ENCODE measurements around the gene PPFIA1. TPM values are rescaled to one million over a fixed set of nuclear protein-coding genes. Genes with fewer than 3 reads are reported as not detected.

PPFIA1 gene
- total and polyA plus RNA-seq, 2 of the 13 experiments (the other 11 are each of a cell fraction or from before 2014, with no cell fraction given) = 29.9 to 45.2 TPM

- ATAC-seq (no peak), DNase-seq (ENCODE audit: low spot score) (no peak), FAIRE-seq (peak; percentile 94)
- no TSS peak for BruUV-seq (replicated peaks)
- Histone ChIP-seq H3K4me1 (ENCODE audit: insufficient read depth, low read length) (no peaks in the 10 kb centered on the region), H3K36me3 (replicated peaks in 1 of 2; ENCODE audit: control insufficient read depth in 1 of 2, insufficient read depth in 2 of 2, low read length in 2 of 2) (peaks cover 20 to 45% of the 10 kb centered on the region in 2 experiments), H3K27me3 (ENCODE audit: control insufficient read depth in 1 of 2, insufficient read depth in 2 of 2, low read length in 2 of 2) (no peaks in the 10 kb centered on the region), H3K9me3 (ENCODE audit: low read length) (no peaks in the 10 kb centered on the region), H4K20me1 (ENCODE audit: insufficient read depth, low read length) (no peaks in the 10 kb centered on the region), H2AFZ (ENCODE audit: low read length) (no peak overlapping the region), H3K4me3 (replicated peaks in 1 of 3; ENCODE audit: insufficient read depth in 1 of 3, low read depth in 2 of 3, low read length in 3 of 3) (no peak overlapping the region), H3K4me2 (ENCODE audit: low read depth, low read length) (no peak overlapping the region), H3K27ac (ENCODE audit: extremely low read length, insufficient read depth, low read length) (no peak overlapping the region), H3K9ac (ENCODE audit: insufficient read depth, low read depth, low read length) (no peak overlapping the region), H3K79me2 (ENCODE audit: insufficient read depth, low read length) (no peaks in the 10 kb centered on the region)
- ChIA-PET POLR2A (no interaction called here), CTCF (ENCODE audit: low intra/inter-chr PET ratio, low total read pairs) (no interaction called here)
- intact Hi-C loops (cut with micrococcal nuclease; ENCODE audit: unreplicated experiment) (no loop called here), in situ Hi-C loops (cut with HindIII; ENCODE audit: extremely low pct_ligation_motif_present, low pct_unique_long_range_greater_than_20kb) (no loop called here)
- TF ChIP-seq, protein P1, sequence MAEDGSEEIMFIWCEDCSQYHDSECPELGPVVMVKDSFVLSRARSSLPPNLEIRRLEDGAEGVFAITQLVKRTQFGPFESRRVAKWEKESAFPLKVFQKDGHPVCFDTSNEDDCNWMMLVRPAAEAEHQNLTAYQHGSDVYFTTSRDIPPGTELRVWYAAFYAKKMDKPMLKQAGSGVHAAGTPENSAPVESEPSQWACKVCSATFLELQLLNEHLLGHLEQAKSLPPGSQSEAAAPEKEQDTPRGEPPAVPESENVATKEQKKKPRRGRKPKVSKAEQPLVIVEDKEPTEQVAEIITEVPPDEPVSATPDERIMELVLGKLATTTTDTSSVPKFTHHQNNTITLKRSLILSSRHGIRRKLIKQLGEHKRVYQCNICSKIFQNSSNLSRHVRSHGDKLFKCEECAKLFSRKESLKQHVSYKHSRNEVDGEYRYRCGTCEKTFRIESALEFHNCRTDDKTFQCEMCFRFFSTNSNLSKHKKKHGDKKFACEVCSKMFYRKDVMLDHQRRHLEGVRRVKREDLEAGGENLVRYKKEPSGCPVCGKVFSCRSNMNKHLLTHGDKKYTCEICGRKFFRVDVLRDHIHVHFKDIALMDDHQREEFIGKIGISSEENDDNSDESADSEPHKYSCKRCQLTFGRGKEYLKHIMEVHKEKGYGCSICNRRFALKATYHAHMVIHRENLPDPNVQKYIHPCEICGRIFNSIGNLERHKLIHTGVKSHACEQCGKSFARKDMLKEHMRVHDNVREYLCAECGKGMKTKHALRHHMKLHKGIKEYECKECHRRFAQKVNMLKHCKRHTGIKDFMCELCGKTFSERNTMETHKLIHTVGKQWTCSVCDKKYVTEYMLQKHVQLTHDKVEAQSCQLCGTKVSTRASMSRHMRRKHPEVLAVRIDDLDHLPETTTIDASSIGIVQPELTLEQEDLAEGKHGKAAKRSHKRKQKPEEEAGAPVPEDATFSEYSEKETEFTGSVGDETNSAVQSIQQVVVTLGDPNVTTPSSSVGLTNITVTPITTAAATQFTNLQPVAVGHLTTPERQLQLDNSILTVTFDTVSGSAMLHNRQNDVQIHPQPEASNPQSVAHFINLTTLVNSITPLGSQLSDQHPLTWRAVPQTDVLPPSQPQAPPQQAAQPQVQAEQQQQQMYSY (CRISPR knock-in tag; IDR thresholded peaks at IDR 0.05) = no peak
- TF ChIP-seq SP2 (CRISPR knock-in tag; IDR thresholded peaks at IDR 0.05) = no peak
- TF ChIP-seq, protein P2, sequence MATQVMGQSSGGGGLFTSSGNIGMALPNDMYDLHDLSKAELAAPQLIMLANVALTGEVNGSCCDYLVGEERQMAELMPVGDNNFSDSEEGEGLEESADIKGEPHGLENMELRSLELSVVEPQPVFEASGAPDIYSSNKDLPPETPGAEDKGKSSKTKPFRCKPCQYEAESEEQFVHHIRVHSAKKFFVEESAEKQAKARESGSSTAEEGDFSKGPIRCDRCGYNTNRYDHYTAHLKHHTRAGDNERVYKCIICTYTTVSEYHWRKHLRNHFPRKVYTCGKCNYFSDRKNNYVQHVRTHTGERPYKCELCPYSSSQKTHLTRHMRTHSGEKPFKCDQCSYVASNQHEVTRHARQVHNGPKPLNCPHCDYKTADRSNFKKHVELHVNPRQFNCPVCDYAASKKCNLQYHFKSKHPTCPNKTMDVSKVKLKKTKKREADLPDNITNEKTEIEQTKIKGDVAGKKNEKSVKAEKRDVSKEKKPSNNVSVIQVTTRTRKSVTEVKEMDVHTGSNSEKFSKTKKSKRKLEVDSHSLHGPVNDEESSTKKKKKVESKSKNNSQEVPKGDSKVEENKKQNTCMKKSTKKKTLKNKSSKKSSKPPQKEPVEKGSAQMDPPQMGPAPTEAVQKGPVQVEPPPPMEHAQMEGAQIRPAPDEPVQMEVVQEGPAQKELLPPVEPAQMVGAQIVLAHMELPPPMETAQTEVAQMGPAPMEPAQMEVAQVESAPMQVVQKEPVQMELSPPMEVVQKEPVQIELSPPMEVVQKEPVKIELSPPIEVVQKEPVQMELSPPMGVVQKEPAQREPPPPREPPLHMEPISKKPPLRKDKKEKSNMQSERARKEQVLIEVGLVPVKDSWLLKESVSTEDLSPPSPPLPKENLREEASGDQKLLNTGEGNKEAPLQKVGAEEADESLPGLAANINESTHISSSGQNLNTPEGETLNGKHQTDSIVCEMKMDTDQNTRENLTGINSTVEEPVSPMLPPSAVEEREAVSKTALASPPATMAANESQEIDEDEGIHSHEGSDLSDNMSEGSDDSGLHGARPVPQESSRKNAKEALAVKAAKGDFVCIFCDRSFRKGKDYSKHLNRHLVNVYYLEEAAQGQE (IDR thresholded peaks at IDR 0.05; ENCODE audit: borderline replicate concordance in 1 of 2, low read depth in 1 of 2, low read length in 2 of 2) = no peak
- TF ChIP-seq, protein P3, sequence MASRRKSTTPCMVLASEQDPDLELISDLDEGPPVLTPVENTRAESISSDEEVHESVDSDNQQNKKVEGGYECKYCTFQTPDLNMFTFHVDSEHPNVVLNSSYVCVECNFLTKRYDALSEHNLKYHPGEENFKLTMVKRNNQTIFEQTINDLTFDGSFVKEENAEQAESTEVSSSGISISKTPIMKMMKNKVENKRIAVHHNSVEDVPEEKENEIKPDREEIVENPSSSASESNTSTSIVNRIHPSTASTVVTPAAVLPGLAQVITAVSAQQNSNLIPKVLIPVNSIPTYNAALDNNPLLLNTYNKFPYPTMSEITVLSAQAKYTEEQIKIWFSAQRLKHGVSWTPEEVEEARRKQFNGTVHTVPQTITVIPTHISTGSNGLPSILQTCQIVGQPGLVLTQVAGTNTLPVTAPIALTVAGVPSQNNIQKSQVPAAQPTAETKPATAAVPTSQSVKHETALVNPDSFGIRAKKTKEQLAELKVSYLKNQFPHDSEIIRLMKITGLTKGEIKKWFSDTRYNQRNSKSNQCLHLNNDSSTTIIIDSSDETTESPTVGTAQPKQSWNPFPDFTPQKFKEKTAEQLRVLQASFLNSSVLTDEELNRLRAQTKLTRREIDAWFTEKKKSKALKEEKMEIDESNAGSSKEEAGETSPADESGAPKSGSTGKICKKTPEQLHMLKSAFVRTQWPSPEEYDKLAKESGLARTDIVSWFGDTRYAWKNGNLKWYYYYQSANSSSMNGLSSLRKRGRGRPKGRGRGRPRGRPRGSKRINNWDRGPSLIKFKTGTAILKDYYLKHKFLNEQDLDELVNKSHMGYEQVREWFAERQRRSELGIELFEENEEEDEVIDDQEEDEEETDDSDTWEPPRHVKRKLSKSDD (CRISPR knock-in tag; IDR thresholded peaks at IDR 0.05; ENCODE audit: low read depth) = no peak
- TF ChIP-seq KLF16 (CRISPR knock-in tag; IDR thresholded peaks at IDR 0.05) = no peak
- TF ChIP-seq KDM3A (CRISPR knock-in tag; IDR thresholded peaks at IDR 0.05; ENCODE audit: low read depth) = no peak
- no peak for TF ChIP-seq FOXA3 (CRISPR knock-in tag; IDR thresholded peaks at IDR 0.05)
- TF ChIP-seq PATZ1 (CRISPR knock-in tag; IDR thresholded peaks at IDR 0.05) = no peak
- no peak for TF ChIP-seq ZNF549 (CRISPR knock-in tag; IDR thresholded peaks at IDR 0.05)
- 63% methylated on average over 5 of the region's 5 CpGs for whole genome bisulfite sequencing (ENCODE audit: low lambda C conversion rate)
Measured at GRCh38 chr11:70371241-70371640, 100.8 kb downstream of the PPFIA1 start.

Measured in HepG2 (cell line).